SW 1271 (cell line): ENCODE results near the gene BMP3.
"Not testable (repeated sequence)": the region's sequence is repeated elsewhere in the genome, so short reads cannot be mapped to it uniquely, and the experiment has no call there.

Source experiments
- DNase-seq, 2 experiments: peaks; one replicate each; lab custom pipeline; 2025; lab: John Stamatoyannopoulos, UW

BMP3 gene

GRCh38 chr4:81030061-81030980, at the start of gene BMP3:
BMP3 (plus strand) TSS chr4:81030708; CDS start chr4:81031285, 577 bp downstream.
- DNase-seq, result no peak

GRCh38 chr4:80986011-80986410, 44.5 kb upstream of the BMP3 start:
- DNase-seq, result no peak

- peak in 1 of 2 experiments; percentile 44 for DNase-seq
Measured at GRCh38 chr4:80989921-80990544, 40.5 kb upstream of the BMP3 start.

DNA sequence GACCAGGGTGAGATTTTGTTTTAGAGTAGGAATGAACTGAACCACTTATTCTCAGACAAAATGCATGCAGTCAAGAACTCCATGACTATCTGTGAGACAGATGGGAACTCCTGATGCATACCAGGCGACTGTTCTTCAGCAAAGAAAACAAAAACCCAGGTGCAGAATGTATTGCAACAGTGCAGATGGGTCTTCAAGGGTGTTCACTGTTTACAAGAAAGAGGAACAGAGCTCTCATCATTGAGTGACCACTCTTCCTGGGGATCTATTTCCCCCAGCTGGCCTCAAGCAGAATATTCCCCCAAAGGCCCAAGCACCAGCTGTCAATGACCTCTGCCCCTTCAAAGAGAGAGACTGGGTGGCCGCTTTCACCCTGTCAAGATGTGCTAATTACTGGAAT, 39.7 kb upstream of the BMP3 start:
- DNase-seq, result no peak

GRCh38 chr4:80999943-81000342, 30.6 kb upstream of the BMP3 start:
- no peak for DNase-seq

DNA sequence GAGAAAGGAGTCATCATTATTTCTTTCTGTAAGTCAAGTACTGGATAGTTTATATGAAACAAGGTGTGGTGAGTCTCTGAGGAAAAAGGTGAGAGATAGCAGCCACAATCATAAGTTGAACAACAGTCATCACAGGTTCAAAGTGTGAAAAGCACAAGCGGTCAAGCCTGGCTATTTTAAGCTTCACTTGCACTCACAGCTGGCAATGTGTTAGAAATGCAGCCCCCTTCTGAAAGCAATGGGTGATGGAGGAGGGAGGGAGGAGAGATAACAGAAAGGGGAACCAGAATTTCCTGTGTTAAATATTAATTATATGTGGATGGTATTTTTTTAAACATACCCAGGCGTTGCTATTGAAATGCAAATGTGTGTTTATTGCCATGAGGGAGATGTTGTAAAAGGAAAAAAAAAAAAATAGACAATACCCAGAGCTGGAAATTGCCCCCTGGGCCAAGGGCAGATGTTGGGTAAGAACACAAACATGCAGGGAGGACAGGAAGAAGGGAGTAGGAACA, 26.9 kb upstream of the BMP3 start:
- no peak for DNase-seq

DNA sequence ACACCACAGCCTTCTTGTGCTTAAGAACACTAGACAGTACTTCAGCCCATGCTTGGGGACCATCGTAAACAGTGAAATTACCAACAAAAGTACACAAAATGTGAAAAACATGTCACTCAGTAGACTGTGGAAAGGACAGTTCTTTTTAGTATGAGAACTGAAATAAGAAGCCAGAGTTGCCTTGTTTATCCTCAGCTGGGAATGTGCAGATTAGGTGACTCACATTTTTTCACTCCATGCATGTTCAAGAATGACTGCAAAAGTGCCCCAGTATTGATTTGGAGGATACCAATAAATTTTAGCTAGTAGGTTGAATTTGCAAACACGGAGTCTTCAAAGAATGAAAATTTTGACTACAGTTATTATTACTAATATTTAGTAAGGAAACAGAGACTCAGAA, 23.1 kb upstream of the BMP3 start:
- DNase-seq, result no peak

DNA sequence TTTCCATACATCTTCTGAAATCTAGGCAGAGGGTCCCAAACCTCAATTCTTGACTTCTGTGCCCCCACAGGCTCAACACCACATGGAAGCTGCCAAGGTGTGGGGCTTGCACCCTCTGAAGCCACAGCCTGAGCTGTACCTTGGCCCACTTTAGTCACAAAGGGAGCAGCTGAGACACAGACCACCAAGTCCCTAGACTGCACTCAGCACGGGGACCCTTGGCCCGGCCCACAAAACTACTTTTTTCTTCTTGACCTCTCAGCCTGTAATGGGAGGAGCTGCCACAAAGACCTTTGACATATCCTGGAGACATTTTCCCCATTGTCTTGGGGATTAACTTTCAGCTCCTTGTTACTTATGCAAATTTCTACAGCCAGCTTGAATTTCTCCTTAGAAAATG, 13.9 kb upstream of the BMP3 start:
- DNase-seq, result not testable (repeated sequence)

DNA sequence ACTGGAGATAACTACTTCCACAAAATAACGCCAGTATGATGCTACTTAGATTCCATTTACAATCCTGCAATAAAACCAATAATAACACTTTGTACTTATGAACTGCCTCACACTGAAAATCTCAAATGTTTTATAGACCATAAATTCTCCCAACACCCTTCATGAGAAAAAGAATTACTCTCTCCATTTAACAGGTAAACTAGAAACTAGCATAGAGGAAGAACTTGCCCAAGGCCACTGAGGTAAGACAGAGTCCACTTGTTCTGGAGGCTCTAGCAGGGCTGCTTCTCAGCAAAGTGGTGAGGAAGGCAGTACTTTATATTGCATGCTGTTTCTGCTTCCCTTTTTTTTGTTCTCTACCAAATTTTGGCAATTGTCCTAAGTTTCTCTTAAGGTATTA, 11.5 kb upstream of the BMP3 start:
- DNase-seq, result no peak

DNA sequence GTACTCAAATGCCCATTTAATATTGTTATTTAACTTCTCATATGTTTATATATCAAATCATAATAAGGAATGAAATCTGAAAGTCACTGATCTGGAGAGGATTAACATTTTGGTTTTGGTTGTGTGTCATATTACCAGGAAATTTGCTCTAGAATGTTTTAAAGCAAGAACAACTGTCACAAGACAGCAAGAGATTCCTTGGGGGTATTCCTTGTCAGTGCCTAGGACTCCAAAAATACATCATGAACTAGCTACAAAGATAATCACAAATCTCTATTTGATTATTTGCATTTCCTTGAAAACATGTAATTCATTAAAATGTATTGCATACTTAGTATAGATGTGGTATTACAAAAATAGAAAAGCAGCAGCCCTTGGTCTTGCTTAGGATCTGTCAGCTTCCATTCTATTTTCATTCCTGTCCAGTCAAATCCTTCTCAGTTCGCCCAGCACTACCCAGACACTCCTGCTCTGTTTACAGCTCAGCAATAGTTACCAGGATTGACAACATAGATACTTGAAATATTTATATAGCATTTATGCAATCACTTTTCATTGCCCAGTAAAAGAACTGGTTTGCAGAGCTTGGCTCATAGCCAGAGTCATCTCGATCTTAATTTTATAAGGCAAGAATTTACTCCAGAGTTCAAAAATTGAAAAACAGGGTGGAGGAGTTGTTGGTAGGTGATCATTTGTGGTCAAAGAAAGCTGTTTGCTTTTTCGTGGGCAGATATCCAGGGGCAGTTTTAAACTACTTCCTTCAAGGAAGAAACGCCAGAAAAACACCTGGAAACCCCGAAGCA, 9.2 kb upstream of the BMP3 start:
- DNase-seq, result no peak

DNA sequence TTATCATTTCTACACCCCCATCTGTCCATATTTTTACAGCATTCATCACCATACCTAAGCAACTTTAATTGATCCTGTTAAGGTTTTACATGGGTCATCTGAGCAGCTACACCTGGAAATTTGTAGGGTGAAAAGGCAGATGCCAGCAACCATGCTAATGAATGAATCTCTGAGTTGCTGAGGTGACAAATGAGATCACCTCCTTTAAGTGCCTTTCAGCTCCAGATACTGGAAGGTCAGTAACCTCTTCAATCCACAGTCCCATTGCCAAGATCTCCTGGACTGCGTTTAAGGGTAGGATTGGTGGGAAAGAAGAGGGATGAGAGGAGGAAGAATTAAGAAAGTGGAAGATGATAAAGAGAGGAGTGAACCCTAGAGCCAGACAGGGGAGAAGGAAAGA, 8.5 kb upstream of the BMP3 start:
- no peak for DNase-seq

GRCh38 chr4:81023484-81023883, 7.0 kb upstream of the BMP3 start:
- no peak for DNase-seq

DNA sequence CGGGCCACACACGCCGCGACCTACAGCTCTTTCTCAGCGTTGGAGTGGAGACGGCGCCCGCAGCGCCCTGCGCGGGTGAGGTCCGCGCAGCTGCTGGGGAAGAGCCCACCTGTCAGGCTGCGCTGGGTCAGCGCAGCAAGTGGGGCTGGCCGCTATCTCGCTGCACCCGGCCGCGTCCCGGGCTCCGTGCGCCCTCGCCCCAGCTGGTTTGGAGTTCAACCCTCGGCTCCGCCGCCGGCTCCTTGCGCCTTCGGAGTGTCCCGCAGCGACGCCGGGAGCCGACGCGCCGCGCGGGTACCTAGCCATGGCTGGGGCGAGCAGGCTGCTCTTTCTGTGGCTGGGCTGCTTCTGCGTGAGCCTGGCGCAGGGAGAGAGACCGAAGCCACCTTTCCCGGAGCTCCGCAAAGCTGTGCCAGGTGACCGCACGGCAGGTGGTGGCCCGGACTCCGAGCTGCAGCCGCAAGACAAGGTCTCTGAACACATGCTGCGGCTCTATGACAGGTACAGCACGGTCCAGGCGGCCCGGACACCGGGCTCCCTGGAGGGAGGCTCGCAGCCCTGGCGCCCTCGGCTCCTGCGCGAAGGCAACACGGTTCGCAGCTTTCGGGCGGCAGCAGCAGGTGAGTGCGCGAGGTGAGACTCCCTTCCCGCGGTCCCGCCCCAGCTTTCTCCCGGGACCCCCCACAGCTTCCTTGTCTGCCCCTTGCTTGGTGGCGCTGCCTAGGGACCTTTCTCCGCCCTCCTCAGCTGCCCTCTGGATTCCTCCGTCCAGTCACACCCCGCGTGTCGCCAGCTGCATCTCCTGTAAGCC, 678 bp downstream of the BMP3 start:
- DNase-seq, result no peak

DNA sequence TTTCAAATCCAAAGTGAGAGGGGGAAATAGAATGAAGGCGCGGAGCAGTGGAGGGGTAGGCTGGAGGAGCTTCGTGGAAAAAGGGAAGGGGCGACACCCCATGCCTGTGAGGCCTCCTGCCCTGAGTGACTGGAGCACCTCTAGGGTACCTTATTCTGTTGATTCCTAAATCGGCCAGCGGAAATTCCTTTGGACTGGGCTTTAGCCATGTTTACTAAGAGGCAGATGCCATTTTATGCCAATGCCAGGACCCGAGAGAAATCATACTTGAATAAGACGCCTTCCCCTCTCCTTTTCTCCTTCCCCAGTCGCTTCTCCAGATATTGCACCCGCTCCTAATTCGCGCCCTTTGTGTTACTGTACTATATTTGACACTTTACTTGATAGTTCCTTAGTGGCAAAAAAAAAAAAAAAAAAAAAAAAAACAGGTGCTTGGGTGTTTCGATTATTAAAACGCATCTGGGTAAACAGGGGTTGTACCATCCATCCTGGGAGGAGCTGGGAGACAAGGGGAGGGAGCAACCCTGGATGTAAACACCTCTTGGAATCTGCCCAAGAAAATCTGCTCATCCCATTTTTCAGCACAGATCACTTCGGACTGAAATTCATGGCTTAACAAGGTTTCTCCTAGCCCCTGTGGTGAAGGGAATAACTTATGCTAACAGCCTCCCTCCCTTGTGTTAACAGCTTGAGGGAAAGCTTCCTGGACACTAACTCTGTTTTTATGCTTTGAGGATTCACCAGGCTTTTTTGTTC, 1.5 kb downstream of the BMP3 start:
- DNase-seq, result no peak

DNA sequence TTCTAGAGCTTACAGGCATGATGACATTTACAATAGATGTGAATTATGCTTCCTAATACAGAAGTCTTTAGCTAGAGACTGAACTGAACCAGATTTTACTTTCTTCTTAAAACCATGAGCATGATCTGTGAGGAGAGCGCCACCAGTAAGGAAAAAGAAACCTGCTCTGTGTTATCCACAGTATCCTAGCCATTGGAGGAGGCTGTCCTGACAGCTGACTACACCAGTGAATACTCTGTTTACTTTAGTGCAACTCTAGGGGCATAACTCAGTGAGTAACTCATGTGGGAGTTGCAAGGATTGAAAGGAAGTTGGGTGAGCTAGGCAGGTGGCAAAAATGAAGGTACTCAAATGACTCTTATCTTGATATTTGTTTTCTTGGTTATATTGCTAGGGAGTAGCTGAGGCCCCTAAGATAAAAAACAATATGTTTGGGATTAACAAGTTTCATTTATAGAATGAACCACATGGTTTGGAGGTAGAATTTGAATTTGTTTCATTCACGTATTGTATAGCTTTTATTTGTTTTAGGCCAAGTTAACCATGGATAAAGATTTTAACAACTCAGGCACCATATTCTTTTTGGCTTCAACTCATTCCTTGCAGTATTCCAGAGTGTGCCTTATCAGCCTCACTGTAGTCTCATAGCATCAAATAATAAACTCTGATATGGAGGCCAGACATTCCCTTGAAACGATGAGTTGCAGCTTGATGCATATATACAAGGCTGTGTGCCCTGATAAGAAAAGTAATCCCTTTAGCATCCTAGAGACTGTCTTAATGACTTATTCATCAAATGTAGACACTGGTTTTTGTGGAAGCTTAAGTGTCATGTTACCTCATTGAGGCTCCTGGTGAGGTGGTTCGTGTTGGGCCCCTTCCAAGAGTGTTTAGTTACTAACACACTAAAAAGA, 2.5 kb downstream of the BMP3 start:
- DNase-seq, result no peak

DNA sequence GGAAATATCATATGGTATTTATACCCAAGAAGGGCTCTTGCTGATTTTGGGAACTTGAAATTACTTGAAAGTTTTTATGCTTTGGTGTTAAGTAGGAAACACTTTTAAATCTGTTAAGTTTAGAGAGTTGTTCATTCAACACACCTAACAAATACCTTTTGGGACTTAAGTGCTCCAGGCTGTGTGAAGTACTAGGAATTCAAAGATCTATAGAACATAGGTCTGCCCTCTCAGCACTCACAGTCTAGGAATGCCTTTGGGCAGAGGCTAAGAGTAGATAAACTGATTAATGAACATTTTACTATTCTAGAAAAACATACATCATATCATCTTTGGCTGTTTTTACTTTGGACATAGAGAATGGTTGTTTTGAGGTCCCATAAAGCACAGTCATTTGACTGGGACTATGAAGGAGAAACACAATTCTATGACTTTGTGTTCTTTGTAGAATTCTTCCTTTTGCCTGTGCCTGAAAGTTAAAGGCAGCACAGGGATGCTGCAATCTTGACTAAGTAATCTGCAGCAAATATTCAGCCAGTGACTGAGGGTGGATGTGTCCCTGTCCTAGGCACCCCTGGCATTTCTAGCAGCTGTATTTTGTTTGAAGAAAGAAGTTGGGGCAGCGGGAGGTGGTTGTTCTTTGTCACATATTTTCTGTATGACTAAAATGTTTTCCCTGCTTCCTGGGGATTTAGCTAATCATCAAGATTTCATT, 8.3 kb downstream of the BMP3 start:
- DNase-seq, result no peak

GRCh38 chr4:81039351-81039972, 9.0 kb downstream of the BMP3 start:
- DNase-seq, result no peak

- peak in 1 of 2 experiments; percentile 27 for DNase-seq
Measured at GRCh38 chr4:81040012-81040659, 9.6 kb downstream of the BMP3 start.
